ENCODE results near the gene DLGAP1. TPM values are rescaled to one million over a fixed set of nuclear protein-coding genes. Genes with fewer than 3 reads are reported as not detected.

The DLGAP1 gene
- total and polyA plus RNA-seq, 2 experiments from 2014 or later, result 17.0 to 48.5 TPM

DNA sequence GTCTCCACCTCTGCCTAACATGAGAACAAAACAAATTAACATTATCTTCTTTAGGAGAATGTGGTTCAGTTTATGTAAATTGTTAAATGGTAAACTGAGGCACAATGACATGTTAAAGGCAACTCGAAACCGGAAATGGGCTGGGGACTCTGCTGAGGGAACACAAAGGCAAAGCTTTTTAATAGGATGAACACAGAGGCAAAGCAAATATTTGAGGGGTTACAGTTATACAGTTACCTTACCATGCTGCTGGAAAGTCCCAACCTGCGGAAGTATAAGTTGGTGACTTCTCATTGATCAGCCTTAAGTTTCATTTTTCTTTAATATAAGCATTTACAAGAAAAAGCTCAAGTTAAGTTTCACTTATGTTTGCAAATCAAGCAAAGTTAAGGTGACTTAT, 195.0 kb downstream of the DLGAP1 start:
- TF ChIP-seq ZNF114 (CRISPR knock-in tag; IDR thresholded peaks at IDR 0.05) (no peak), ZNF331 (CRISPR knock-in tag; IDR thresholded peaks at IDR 0.05; ENCODE audit: low read depth) (no peak), EZH2 (IDR thresholded peaks at IDR 0.05; ENCODE audit: low read depth, unreplicated experiment) (no peak), JUNB (IDR thresholded peaks at IDR 0.05; ENCODE audit: unreplicated experiment) (no peak), EZH2phosphoT487 (IDR thresholded peaks at IDR 0.05; ENCODE audit: unreplicated experiment) (no peak), NANOG (IDR thresholded peaks at IDR 0.05; ENCODE audit: borderline replicate concordance) (no peak), CREB1 (CRISPR knock-in tag; IDR thresholded peaks at IDR 0.05; ENCODE audit: low read depth) (no peak), STAT1 (IDR thresholded peaks at IDR 0.05; ENCODE audit: unreplicated experiment) (no peak), POLR2AphosphoS5 (IDR thresholded peaks at IDR 0.05; ENCODE audit: low read depth) (no peak)
- TF ChIP-seq, protein P1, sequence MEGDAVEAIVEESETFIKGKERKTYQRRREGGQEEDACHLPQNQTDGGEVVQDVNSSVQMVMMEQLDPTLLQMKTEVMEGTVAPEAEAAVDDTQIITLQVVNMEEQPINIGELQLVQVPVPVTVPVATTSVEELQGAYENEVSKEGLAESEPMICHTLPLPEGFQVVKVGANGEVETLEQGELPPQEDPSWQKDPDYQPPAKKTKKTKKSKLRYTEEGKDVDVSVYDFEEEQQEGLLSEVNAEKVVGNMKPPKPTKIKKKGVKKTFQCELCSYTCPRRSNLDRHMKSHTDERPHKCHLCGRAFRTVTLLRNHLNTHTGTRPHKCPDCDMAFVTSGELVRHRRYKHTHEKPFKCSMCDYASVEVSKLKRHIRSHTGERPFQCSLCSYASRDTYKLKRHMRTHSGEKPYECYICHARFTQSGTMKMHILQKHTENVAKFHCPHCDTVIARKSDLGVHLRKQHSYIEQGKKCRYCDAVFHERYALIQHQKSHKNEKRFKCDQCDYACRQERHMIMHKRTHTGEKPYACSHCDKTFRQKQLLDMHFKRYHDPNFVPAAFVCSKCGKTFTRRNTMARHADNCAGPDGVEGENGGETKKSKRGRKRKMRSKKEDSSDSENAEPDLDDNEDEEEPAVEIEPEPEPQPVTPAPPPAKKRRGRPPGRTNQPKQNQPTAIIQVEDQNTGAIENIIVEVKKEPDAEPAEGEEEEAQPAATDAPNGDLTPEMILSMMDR (conservative IDR thresholded peaks at IDR 0.05; ENCODE audit: low read depth in 2 of 2), result no peak
- TF ChIP-seq, protein P2, sequence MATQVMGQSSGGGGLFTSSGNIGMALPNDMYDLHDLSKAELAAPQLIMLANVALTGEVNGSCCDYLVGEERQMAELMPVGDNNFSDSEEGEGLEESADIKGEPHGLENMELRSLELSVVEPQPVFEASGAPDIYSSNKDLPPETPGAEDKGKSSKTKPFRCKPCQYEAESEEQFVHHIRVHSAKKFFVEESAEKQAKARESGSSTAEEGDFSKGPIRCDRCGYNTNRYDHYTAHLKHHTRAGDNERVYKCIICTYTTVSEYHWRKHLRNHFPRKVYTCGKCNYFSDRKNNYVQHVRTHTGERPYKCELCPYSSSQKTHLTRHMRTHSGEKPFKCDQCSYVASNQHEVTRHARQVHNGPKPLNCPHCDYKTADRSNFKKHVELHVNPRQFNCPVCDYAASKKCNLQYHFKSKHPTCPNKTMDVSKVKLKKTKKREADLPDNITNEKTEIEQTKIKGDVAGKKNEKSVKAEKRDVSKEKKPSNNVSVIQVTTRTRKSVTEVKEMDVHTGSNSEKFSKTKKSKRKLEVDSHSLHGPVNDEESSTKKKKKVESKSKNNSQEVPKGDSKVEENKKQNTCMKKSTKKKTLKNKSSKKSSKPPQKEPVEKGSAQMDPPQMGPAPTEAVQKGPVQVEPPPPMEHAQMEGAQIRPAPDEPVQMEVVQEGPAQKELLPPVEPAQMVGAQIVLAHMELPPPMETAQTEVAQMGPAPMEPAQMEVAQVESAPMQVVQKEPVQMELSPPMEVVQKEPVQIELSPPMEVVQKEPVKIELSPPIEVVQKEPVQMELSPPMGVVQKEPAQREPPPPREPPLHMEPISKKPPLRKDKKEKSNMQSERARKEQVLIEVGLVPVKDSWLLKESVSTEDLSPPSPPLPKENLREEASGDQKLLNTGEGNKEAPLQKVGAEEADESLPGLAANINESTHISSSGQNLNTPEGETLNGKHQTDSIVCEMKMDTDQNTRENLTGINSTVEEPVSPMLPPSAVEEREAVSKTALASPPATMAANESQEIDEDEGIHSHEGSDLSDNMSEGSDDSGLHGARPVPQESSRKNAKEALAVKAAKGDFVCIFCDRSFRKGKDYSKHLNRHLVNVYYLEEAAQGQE (IDR thresholded peaks at IDR 0.05; ENCODE audit: unreplicated experiment), result no peak
- TF ChIP-seq, protein P3, sequence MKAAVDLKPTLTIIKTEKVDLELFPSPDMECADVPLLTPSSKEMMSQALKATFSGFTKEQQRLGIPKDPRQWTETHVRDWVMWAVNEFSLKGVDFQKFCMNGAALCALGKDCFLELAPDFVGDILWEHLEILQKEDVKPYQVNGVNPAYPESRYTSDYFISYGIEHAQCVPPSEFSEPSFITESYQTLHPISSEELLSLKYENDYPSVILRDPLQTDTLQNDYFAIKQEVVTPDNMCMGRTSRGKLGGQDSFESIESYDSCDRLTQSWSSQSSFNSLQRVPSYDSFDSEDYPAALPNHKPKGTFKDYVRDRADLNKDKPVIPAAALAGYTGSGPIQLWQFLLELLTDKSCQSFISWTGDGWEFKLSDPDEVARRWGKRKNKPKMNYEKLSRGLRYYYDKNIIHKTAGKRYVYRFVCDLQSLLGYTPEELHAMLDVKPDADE (IDR thresholded peaks at IDR 0.05), result no peak
- TF ChIP-seq, protein P4, sequence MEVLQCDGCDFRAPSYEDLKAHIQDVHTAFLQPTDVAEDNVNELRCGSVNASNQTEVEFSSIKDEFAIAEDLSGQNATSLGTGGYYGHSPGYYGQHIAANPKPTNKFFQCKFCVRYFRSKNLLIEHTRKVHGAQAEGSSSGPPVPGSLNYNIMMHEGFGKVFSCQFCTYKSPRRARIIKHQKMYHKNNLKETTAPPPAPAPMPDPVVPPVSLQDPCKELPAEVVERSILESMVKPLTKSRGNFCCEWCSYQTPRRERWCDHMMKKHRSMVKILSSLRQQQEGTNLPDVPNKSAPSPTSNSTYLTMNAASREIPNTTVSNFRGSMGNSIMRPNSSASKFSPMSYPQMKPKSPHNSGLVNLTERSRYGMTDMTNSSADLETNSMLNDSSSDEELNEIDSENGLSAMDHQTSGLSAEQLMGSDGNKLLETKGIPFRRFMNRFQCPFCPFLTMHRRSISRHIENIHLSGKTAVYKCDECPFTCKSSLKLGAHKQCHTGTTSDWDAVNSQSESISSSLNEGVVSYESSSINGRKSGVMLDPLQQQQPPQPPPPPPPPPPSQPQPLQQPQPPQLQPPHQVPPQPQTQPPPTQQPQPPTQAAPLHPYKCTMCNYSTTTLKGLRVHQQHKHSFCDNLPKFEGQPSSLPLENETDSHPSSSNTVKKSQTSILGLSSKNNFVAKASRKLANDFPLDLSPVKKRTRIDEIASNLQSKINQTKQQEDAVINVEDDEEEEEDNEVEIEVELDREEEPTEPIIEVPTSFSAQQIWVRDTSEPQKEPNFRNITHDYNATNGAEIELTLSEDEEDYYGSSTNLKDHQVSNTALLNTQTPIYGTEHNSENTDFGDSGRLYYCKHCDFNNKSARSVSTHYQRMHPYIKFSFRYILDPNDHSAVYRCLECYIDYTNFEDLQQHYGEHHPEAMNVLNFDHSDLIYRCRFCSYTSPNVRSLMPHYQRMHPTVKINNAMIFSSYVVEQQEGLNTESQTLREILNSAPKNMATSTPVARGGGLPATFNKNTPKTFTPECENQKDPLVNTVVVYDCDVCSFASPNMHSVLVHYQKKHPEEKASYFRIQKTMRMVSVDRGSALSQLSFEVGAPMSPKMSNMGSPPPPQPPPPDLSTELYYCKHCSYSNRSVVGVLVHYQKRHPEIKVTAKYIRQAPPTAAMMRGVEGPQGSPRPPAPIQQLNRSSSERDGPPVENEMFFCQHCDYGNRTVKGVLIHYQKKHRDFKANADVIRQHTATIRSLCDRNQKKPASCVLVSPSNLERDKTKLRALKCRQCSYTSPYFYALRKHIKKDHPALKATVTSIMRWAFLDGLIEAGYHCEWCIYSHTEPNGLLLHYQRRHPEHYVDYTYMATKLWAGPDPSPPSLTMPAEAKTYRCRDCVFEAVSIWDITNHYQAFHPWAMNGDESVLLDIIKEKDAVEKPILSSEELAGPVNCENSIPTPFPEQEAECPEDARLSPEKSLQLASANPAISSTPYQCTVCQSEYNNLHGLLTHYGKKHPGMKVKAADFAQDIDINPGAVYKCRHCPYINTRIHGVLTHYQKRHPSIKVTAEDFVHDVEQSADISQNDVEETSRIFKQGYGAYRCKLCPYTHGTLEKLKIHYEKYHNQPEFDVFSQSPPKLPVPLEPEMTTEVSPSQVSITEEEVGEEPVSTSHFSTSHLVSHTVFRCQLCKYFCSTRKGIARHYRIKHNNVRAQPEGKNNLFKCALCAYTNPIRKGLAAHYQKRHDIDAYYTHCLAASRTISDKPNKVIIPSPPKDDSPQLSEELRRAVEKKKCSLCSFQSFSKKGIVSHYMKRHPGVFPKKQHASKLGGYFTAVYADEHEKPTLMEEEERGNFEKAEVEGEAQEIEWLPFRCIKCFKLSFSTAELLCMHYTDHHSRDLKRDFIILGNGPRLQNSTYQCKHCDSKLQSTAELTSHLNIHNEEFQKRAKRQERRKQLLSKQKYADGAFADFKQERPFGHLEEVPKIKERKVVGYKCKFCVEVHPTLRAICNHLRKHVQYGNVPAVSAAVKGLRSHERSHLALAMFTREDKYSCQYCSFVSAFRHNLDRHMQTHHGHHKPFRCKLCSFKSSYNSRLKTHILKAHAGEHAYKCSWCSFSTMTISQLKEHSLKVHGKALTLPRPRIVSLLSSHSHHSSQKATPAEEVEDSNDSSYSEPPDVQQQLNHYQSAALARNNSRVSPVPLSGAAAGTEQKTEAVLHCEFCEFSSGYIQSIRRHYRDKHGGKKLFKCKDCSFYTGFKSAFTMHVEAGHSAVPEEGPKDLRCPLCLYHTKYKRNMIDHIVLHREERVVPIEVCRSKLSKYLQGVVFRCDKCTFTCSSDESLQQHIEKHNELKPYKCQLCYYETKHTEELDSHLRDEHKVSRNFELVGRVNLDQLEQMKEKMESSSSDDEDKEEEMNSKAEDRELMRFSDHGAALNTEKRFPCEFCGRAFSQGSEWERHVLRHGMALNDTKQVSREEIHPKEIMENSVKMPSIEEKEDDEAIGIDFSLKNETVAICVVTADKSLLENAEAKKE (CRISPR knock-in tag; IDR thresholded peaks at IDR 0.05), result no peak

More for the DNA sequence above, 195.0 kb downstream of the DLGAP1 start:
- Mint-ChIP-seq H3K4me3 (no peak overlapping the region), H3K4me1 (peaks cover 33% of the 10 kb centered on the region), H3K27me3 (ENCODE audit: insufficient read depth, low read depth, poor library complexity) (no peaks in the 10 kb centered on the region), H3K9me3 (no peaks in the 10 kb centered on the region), H3K36me3 (ENCODE audit: low read depth) (no peaks in the 10 kb centered on the region), H3K27ac (no peak overlapping the region)
- H3K27me3 ChIP-seq (ENCODE audit: insufficient read depth), result no peaks in the 10 kb centered on the region
- no peaks in the 10 kb centered on the region for H3F3A ChIP-seq (replicated peaks; ENCODE audit: low read depth)
- no peak overlapping the region for H2AFZ ChIP-seq
- ATAC-seq (no peak), DNase-seq (ENCODE audit: low spot score) (no peak)
- H4K20me1 ChIP-seq (replicated peaks; ENCODE audit: insufficient read depth), result no peaks in the 10 kb centered on the region
- H3K36me3 ChIP-seq (ENCODE audit: insufficient read depth), result no peaks in the 10 kb centered on the region
- H3K4me1 ChIP-seq (ENCODE audit: insufficient read depth), result peaks cover 13% of the 10 kb centered on the region
- no peak overlapping the region for H3K4me3 ChIP-seq
- no peak overlapping the region for H3K27ac ChIP-seq (ENCODE audit: low read depth)
- H3K9me2 ChIP-seq (ENCODE audit: insufficient read depth), result no peaks in the 10 kb centered on the region
- H3K4me2 ChIP-seq, result no peak overlapping the region
- no peaks in the 10 kb centered on the region for H3K79me2 ChIP-seq (replicated peaks; ENCODE audit: insufficient read depth)

All from GM23338 (cell line).